ENCODE data around the gene SKIL.

SKIL gene

DNA sequence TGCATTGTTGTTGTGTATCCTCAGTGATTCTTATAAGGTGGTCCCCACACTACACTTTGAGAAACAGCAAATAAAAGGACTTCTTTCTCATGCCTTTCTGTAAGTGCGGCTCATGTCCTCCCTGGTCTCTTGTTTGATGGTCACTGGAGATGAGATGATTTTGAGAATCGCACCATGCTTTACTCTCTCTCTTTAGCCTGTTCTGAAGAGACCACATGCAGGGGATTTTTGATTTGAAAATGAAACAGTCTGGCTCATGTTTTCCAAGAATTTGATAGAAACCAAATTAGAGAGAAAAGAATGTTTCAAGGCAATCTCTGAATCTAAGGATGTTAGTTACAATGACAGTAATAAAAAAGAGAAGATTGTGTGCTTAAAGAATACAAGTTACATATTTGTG lies 79.2 kb downstream of the SKIL start:
- no peak for DNase-seq (ENCODE audit: low read depth)
- no peak overlapping the region for H3K4me3 ChIP-seq (ENCODE audit: control insufficient read depth, low read depth, low read length)
- TF ChIP-seq, protein P1, sequence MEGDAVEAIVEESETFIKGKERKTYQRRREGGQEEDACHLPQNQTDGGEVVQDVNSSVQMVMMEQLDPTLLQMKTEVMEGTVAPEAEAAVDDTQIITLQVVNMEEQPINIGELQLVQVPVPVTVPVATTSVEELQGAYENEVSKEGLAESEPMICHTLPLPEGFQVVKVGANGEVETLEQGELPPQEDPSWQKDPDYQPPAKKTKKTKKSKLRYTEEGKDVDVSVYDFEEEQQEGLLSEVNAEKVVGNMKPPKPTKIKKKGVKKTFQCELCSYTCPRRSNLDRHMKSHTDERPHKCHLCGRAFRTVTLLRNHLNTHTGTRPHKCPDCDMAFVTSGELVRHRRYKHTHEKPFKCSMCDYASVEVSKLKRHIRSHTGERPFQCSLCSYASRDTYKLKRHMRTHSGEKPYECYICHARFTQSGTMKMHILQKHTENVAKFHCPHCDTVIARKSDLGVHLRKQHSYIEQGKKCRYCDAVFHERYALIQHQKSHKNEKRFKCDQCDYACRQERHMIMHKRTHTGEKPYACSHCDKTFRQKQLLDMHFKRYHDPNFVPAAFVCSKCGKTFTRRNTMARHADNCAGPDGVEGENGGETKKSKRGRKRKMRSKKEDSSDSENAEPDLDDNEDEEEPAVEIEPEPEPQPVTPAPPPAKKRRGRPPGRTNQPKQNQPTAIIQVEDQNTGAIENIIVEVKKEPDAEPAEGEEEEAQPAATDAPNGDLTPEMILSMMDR (IDR thresholded peaks at IDR 0.05; ENCODE audit: control insufficient read depth, insufficient read depth, low read depth, low read length, missing control alignments): no peak

DNA sequence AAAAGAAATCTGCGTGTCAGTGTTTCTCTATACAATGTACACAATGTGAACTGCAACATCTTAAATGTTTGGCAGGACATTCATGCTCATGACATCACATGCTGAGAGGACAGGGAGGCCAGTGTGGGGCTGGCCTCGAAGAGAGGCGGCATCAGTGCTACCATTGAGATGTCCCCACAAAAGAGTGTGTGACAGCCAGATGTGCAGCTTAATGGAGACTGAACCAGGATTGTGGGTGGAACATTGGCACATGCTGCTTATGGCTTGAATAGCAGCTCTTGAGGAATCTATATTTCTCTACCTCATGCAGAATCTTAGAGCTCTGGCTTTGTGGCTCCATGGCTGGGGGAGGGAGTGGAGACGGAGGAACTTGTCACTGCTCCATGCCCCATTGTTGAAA lies 79.7 kb downstream of the SKIL start:
- TF ChIP-seq, protein P1 (IDR thresholded peaks at IDR 0.05; ENCODE audit: control insufficient read depth, insufficient read depth, low read depth, low read length, missing control alignments): no peak
- DNase-seq (ENCODE audit: low read depth): no peak
- no peak overlapping the region for H3K4me3 ChIP-seq (ENCODE audit: control insufficient read depth, low read depth, low read length)

DNA sequence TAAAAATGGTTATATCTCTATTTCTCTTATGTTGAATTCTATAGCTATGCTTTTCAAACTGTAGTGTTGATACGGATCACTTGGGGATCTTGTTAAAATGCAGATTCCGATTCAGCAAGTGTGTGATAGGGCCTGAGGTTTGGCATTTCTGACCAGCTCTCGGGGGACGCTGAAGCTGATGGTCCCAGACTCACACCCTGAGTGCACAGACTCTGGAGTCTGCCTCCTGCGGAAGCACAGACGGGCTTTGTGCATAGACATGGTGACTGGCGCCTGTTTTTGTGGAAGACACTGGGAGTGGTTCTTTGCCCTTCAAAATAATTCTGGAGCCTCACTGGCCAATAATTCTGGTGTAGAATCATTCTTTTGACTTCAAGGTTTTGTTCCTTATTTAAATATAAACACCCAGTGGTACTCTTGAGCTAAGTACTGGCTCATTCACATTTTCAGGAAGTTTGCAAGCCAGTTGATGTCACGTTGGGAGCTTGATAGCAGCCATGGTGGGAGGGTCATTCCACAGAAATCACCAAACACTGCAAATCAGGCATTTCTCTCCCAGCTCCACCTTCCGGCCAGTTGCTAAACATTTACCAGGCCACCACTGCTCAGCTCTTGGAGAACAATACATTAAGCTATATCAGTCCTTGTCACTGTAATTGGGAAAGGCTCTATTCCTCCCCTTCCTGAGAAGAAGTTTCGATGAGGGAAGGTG lies 80.3 kb downstream of the SKIL start:
- no peak overlapping the region for H3K4me3 ChIP-seq (ENCODE audit: control insufficient read depth, low read depth, low read length)
- TF ChIP-seq, protein P1 (IDR thresholded peaks at IDR 0.05; ENCODE audit: control insufficient read depth, insufficient read depth, low read depth, low read length, missing control alignments): no peak
- DNase-seq (ENCODE audit: low read depth): no peak

DNA sequence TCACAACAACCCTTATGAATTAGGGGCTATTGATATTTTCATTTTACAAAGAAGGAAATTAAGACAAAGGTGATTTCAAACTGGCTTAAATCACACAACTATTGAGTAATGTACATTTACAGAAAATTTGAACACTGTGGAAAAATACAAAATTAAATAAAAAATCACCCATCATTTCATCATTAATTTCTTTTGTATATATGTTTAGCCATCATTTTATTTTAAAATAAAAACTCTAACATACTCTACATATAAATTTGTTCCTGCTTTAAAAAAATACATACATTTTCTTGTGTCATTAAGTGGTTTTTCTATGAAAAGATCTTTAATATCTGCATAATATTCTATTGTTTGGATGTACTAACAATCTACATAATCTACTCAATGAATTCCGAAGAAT lies 81.3 kb downstream of the SKIL start:
- H3K4me3 ChIP-seq (ENCODE audit: control insufficient read depth, low read depth, low read length): no peak overlapping the region
- DNase-seq (ENCODE audit: low read depth): no peak
- TF ChIP-seq, protein P1 (IDR thresholded peaks at IDR 0.05; ENCODE audit: control insufficient read depth, insufficient read depth, low read depth, low read length, missing control alignments): no peak

DNA sequence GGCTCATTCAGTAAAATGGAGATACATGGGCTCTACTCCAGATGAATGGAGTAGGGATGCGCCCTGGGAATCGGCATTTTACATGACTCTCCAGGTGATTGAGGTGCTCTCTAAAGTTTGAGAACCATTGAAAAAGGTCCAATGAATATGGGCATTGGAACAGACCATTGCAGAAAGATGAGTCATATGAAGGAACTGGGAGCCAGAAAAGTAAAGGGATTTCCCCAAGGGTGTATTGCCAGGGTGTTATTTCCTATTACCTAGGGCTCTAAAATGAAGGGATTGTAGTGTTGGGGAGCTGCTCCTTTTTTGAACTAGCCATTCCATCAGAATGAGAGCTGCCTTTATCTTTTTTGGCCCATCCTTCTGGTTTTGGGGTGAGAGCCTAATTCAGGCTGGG lies 82.8 kb downstream of the SKIL start:
- no peak overlapping the region for H3K4me3 ChIP-seq (ENCODE audit: control insufficient read depth, low read depth, low read length)
- no peak for DNase-seq (ENCODE audit: low read depth)
- TF ChIP-seq, protein P1 (IDR thresholded peaks at IDR 0.05; ENCODE audit: control insufficient read depth, insufficient read depth, low read depth, low read length, missing control alignments): no peak

DNA sequence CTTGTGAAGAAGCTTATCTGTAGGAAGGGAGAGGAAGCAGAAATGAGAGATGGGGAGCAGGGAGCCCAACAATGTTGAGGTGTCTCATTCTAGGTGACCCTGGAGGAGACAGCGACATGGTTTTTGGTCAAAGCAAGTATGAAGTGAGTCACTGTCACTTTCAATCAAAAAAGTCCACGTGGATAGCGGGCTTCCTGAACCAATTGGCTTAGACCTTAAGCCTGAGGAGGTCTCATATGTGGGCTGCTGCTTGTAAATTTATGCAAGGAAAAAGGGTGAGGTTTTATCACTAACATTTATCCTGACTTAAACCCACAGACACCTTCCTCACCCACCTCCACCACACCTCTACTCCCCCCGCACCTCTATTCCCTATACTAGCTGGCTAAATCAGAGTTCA lies 83.9 kb downstream of the SKIL start:
- no peak overlapping the region for H3K4me3 ChIP-seq (ENCODE audit: control insufficient read depth, low read depth, low read length)
- TF ChIP-seq, protein P1 (IDR thresholded peaks at IDR 0.05; ENCODE audit: control insufficient read depth, insufficient read depth, low read depth, low read length, missing control alignments): no peak
- no peak for DNase-seq (ENCODE audit: low read depth)

Measured in AG09309 (cell line).